PFSK-1 (cell line): ENCODE measurements around the gene TESMIN.
A peak's percentile ranks its signal among the peaks of the same experiment; 100 is the strongest.

Experiments
- FOXP2 ChIP-seq: optimal IDR thresholded peaks from 2 replicates; pipeline ENCODE3; 2011; ENCODE audit warnings: borderline replicate concordance, control low read depth, inconsistent platforms; ENCODE audit not compliant: insufficient read depth; ENCODE audit errors: extremely low read length, extremely low read depth
- POLR2AphosphoS5 ChIP-seq: IDR thresholded peaks from 2 replicates; pipeline ENCODE4 v1.6.1; 2012; ENCODE audit warnings: low read depth, mild to moderate bottlenecking, control low read depth, low read length, moderate library complexity
- SIN3A ChIP-seq: IDR thresholded peaks from 2 replicates; pipeline ENCODE4 v1.6.1; 2012; ENCODE audit warnings: mild to moderate bottlenecking, low read length, moderate library complexity, borderline replicate concordance; ENCODE audit not compliant: insufficient read depth
- TAF1 ChIP-seq: IDR thresholded peaks from 2 replicates; pipeline ENCODE4 v1.6.1; 2012; ENCODE audit warnings: low read length, control low read depth, borderline replicate concordance; ENCODE audit not compliant: insufficient read depth
- TF ChIP-seq, protein P1 (sequence below), 2 experiments: IDR thresholded peaks; 2 replicates each; pipeline versions ENCODE4 v1.6.1 to v1.8.0; 2011 to 2012; ENCODE audit warnings: low read depth in 2 of 2, low read length in 2 of 2, control low read depth in 1 of 2, inconsistent platforms in 1 of 2, mild to moderate bottlenecking in 1 of 2, moderate library complexity in 1 of 2; ENCODE audit not compliant: insufficient read depth in 1 of 2

The TESMIN gene

GRCh38 chr11:68682531-68682961 is 68.8 kb downstream of the TESMIN start:
- TF ChIP-seq POLR2AphosphoS5 (no peak), SIN3A (no peak), FOXP2 (no peak), TAF1 (no peak)
- TF ChIP-seq, protein P1, sequence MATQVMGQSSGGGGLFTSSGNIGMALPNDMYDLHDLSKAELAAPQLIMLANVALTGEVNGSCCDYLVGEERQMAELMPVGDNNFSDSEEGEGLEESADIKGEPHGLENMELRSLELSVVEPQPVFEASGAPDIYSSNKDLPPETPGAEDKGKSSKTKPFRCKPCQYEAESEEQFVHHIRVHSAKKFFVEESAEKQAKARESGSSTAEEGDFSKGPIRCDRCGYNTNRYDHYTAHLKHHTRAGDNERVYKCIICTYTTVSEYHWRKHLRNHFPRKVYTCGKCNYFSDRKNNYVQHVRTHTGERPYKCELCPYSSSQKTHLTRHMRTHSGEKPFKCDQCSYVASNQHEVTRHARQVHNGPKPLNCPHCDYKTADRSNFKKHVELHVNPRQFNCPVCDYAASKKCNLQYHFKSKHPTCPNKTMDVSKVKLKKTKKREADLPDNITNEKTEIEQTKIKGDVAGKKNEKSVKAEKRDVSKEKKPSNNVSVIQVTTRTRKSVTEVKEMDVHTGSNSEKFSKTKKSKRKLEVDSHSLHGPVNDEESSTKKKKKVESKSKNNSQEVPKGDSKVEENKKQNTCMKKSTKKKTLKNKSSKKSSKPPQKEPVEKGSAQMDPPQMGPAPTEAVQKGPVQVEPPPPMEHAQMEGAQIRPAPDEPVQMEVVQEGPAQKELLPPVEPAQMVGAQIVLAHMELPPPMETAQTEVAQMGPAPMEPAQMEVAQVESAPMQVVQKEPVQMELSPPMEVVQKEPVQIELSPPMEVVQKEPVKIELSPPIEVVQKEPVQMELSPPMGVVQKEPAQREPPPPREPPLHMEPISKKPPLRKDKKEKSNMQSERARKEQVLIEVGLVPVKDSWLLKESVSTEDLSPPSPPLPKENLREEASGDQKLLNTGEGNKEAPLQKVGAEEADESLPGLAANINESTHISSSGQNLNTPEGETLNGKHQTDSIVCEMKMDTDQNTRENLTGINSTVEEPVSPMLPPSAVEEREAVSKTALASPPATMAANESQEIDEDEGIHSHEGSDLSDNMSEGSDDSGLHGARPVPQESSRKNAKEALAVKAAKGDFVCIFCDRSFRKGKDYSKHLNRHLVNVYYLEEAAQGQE (IDR thresholded peaks at IDR 0.05; ENCODE audit: insufficient read depth in 1 of 2, low read depth in 2 of 2, low read length in 2 of 2): no peak

DNA sequence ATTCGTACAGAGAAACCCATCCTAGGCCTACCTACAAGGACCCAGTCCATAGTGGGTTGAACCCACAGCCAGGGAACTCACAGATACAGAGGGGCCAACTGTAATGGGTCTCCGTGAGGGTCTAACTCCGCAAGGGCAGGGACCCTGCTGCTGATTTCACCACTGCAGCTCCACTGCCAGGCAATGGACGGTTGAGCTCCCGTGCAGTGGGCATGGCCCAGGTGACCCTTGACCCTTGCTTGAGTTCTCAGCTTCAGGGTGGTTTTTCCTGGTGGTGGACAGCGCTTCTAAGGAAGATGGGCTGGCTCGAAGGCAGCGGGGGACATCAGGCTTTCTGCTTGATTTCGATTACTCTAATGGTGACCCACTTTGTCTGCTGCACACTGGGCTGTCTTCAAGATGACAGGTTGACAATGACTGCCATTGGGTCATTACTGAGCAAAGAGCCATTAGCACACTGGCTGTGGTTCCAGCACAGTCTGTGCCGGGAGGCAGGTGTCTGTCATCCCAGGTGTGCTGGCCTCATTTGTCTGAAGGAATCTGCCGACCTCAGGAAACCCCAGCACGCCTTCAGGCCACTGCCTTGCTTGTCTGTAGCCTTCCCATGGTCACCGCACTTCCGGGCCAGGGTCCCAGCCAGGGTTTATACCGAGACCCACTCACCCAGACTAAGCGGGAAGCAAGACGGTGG is 70.6 kb downstream of the TESMIN start:
- TF ChIP-seq, protein P1 (IDR thresholded peaks at IDR 0.05; ENCODE audit: insufficient read depth in 1 of 2, low read depth in 2 of 2, low read length in 2 of 2): no peak
- no peak for TF ChIP-seq TAF1
- no peak for TF ChIP-seq FOXP2
- TF ChIP-seq POLR2AphosphoS5: no peak
- no peak for TF ChIP-seq SIN3A

DNA sequence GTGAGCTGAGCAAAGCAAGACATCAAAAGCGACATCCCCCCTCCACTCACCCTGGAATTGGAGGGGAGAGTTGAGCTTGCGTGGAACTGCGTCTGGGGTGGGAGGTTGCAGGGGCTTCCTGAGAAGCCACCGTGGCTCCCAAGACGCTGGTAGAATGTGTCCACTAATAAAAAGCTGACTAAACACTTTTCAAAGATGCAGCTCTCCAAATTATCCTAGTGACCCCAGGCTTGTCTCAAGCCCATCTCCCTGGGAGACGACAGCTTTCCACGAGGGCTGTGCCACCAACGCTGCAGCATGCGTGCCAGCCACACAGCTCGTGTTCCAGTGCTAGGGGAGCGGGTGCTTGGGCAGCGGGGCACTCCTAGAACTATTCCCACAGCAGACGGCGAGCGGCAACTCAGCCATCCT is 73.3 kb downstream of the TESMIN start:
- TF ChIP-seq, protein P1 (IDR thresholded peaks at IDR 0.05; ENCODE audit: insufficient read depth in 1 of 2, low read depth in 2 of 2, low read length in 2 of 2): no peak
- TF ChIP-seq POLR2AphosphoS5: no peak
- no peak for TF ChIP-seq TAF1
- TF ChIP-seq FOXP2: no peak
- no peak for TF ChIP-seq SIN3A

DNA sequence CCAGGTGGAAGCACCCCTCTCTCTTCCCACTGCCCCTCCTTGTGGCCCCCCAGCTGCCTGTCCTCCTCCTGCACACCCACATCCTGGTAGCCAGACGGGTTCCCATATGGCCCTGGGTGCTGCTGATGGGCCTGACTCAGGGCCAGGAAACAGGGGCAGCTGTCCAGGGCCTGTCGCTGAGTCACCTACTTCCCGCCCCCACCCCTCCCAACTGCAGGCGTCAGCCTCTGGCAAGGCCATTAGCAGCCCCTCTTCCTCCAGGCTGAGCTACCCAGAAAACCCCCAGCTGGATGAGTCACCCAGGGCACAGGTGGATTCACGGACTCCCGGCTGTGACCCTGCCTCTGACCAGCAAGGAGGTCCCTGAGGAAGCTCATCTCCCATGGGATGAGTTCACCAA is 73.9 kb downstream of the TESMIN start:
- no peak for TF ChIP-seq TAF1
- no peak for TF ChIP-seq POLR2AphosphoS5
- TF ChIP-seq SIN3A: no peak
- TF ChIP-seq, protein P1 (IDR thresholded peaks at IDR 0.05; ENCODE audit: insufficient read depth in 1 of 2, low read depth in 2 of 2, low read length in 2 of 2): peak; percentile 52 to 75; a peak in 3 of 4 replicates
- TF ChIP-seq FOXP2: peak; percentile 83

- TF ChIP-seq SIN3A (no peak), TAF1 (no peak), FOXP2 (no peak), POLR2AphosphoS5 (no peak)
- TF ChIP-seq, protein P1 (IDR thresholded peaks at IDR 0.05; ENCODE audit: insufficient read depth in 1 of 2, low read depth in 2 of 2, low read length in 2 of 2): no peak
Measured at GRCh38 chr11:68674461-68674860, 76.9 kb downstream of the TESMIN start.
